ENCODE results near the gene SHE. TPM values are rescaled to one million over a fixed set of nuclear protein-coding genes. Genes with fewer than 3 reads are reported as not detected.

The SHE gene
- polyA plus RNA-seq (2011; rRNA removed): not detected in 2 replicates
- polyA minus RNA-seq (2011; rRNA and poly(A)+ RNA removed): not detected in 2 replicates

DNA sequence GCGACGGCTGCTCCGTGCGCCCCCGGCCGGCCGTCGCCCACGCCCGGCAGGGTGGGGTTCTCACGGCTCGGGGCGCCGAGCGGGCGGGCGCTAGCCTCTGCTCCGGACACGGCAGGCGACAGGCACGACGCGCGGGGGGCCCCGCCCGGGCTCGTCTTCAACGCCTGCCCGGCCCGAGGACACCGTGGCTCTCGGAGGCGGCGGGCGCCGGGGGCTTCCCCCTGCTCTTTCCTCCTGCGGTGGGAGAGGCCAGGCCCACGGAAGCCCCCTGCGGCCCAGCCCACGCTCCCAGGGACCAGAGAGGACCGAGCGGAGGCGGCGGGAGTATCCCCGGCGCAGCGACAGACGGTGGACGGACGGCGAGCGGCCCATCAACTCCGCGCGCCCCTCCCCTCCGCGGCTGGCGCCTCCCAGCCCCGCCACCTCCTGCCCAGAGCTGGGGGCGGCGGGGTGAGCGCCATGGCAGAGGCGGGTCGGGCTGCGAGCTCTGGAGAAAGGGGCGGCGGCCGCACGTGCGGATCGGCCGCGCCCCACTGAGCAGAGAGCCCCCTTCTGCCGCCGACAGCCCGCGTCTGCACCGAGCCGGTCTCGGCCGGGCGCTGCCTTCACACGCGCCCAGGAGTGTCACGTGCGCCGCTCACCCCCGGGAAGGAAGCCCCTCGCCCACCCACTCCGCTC lies at the start of gene SHE, which contains the start of gene TDRD10:
SHE (minus strand) TSS at position 347 of the 678 bp plus-strand sequence. CDS start 386 bp downstream, outside the sequence.
TDRD10 (plus strand) TSS at position 154 of the 678 bp plus-strand sequence. CDS start 4,685 bp downstream, outside the sequence.
- ChIA-PET POLR2A (no interaction called here), CTCF (no interaction called here)
- H3K36me3 ChIP-seq (ENCODE audit: control insufficient read depth, insufficient read depth, low read length): no peaks in the 10 kb centered on the region
- peaks cover 34% of the 10 kb centered on the region for H3K27me3 ChIP-seq (ENCODE audit: control insufficient read depth, insufficient read depth, low read length)
- TF ChIP-seq, protein P1, sequence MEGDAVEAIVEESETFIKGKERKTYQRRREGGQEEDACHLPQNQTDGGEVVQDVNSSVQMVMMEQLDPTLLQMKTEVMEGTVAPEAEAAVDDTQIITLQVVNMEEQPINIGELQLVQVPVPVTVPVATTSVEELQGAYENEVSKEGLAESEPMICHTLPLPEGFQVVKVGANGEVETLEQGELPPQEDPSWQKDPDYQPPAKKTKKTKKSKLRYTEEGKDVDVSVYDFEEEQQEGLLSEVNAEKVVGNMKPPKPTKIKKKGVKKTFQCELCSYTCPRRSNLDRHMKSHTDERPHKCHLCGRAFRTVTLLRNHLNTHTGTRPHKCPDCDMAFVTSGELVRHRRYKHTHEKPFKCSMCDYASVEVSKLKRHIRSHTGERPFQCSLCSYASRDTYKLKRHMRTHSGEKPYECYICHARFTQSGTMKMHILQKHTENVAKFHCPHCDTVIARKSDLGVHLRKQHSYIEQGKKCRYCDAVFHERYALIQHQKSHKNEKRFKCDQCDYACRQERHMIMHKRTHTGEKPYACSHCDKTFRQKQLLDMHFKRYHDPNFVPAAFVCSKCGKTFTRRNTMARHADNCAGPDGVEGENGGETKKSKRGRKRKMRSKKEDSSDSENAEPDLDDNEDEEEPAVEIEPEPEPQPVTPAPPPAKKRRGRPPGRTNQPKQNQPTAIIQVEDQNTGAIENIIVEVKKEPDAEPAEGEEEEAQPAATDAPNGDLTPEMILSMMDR (IDR thresholded peaks at IDR 0.05; ENCODE audit: insufficient read depth, low read depth, low read length): no peak
- no peak for DNase-seq (ENCODE audit: low read depth)
- no peak within 1 kb of the TSS for H3K4me3 ChIP-seq (ENCODE audit: low read depth, low read length)

DNA sequence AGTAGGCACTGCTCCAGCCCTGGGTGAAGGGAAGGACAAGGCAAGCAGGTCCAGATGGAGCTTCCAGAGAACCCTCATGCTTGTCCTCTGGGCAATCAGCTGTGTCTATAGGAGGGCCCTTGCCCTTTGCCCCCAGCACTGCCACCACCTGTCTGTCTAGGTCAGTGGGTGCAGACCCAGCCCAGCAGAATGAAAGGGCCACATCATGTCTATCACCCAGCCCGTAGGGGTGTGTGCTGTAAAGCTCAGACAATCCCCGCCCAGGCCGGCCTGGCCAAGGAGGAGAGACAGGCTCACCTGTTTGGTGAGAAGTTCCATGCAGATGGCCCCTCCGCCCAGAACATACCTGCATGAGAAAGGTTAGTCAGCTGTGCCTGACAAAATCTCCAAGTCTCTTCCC lies 49.3 kb upstream of the SHE start:
- ChIA-PET CTCF (interaction anchor here (0.7 to 1.0 kb wide), 2 partner anchors 17 to 353 kb away, joined by 3 to 4 read pairs; no protein-coding TSS in a partner anchor), POLR2A (no interaction called here)
- no peak for DNase-seq (ENCODE audit: low read depth)
- H3K4me3 ChIP-seq (ENCODE audit: low read depth, low read length): no peak overlapping the region
- TF ChIP-seq, protein P1 (IDR thresholded peaks at IDR 0.05; ENCODE audit: insufficient read depth, low read depth, low read length): no peak
- no peaks in the 10 kb centered on the region for H3K27me3 ChIP-seq (ENCODE audit: control insufficient read depth, insufficient read depth, low read length)
- H3K36me3 ChIP-seq (ENCODE audit: control insufficient read depth, insufficient read depth, low read length): peaks cover 44% of the 10 kb centered on the region

DNA sequence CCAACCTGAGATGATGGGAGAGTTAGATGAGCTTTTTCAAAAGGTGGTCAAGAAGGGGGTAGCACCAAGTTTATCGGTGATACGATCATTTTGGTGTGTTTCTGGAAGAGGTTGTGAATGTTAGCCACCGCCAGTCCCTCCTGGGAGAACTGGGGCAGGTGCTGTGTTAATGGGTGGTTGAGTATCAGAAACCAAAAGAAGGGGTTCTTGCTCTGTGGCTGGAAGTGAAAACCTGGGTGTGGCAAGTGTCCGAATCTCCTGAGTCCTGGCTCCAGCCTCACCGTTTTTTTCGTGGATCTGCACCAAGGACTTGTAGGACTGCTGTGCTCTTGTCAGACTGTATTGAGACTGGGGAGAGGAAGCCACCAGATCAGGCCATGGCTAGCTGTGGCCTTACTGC lies 48.4 kb upstream of the SHE start:
- H3K4me3 ChIP-seq (ENCODE audit: low read depth, low read length): no peak overlapping the region
- no peaks in the 10 kb centered on the region for H3K27me3 ChIP-seq (ENCODE audit: control insufficient read depth, insufficient read depth, low read length)
- ChIA-PET POLR2A (no interaction called here), CTCF (interaction anchor here (1.5 kb wide), 1 partner anchor 71 kb away, joined by 5 read pairs; no protein-coding TSS in a partner anchor)
- H3K36me3 ChIP-seq (ENCODE audit: control insufficient read depth, insufficient read depth, low read length): peaks cover 44% of the 10 kb centered on the region
- TF ChIP-seq, protein P1 (IDR thresholded peaks at IDR 0.05; ENCODE audit: insufficient read depth, low read depth, low read length): no peak
- no peak for DNase-seq (ENCODE audit: low read depth)

DNA sequence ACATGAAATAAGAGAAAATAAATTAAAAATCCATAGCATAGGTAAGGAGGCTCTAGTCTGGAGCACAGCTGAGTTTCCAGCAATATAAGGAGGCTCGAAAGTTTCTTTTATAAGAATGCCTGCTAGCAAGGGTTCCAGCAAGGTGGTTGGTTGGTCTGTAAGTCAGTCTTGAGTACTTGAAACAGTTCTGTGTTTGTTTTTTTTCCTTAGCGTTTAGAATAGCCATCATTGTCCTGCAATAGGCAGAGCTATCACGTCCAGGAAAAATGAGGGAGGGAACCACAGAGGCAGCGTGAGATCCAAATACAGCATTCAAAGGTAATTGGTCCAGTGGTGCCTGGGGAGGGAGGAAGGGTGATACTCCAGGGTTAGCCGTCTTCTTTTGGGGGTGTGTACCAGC lies 47.9 kb upstream of the SHE start:
- H3K36me3 ChIP-seq (ENCODE audit: control insufficient read depth, insufficient read depth, low read length): peaks cover 38% of the 10 kb centered on the region
- ChIA-PET POLR2A (no interaction called here), CTCF (interaction anchor here (1.5 kb wide), 1 partner anchor 71 kb away, joined by 5 read pairs; no protein-coding TSS in a partner anchor)
- no peak for DNase-seq (ENCODE audit: low read depth)
- TF ChIP-seq, protein P1 (IDR thresholded peaks at IDR 0.05; ENCODE audit: insufficient read depth, low read depth, low read length): no peak
- no peaks in the 10 kb centered on the region for H3K27me3 ChIP-seq (ENCODE audit: control insufficient read depth, insufficient read depth, low read length)
- no peak overlapping the region for H3K4me3 ChIP-seq (ENCODE audit: low read depth, low read length)

DNA sequence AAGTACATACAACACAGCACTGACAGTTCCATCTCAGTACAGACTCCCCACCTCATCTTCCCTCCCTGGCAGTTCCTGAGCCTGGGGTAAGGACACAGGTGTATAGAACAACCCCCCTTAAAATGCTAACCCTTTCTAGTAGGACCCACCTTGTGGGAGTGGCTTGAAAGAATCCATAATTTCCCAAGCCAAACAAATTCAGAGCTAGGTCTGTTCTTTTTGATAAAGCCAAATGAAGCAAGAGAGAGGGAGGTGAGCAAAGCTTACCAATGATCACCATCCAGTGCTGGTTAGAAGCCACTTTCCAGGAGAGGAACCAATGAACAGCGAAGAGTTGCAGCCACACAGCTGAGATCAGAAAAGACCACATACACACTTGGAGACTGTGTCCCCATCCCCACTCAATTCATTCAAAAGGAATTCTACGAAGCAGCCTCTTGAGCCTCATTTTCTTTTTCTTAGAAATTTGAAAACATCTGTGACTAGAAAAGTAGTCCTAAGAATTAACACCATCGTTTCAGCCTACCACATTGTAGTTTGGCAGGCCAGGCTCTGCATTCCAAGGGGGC lies 47.1 kb upstream of the SHE start:
- Histone ChIP-seq H3K27me3 (ENCODE audit: control insufficient read depth, insufficient read depth, low read length) (peaks cover 1% of the 10 kb centered on the region; the same call in 1 of the 2 replicates), H3K4me3 (ENCODE audit: low read depth, low read length) (no peak overlapping the region), H3K36me3 (ENCODE audit: control insufficient read depth, insufficient read depth, low read length) (peaks cover 30% of the 10 kb centered on the region)
- CTCF ChIA-PET: interaction anchor here (0.7 to 4.8 kb wide), 3 partner anchors 56 to 70 kb away, joined by 3 to 43 read pairs (median 5); no protein-coding TSS in a partner anchor
- TF ChIP-seq, protein P1 (IDR thresholded peaks at IDR 0.05; ENCODE audit: insufficient read depth, low read depth, low read length): no peak
- POLR2A ChIA-PET: no interaction called here
- DNase-seq (ENCODE audit: low read depth): no peak
